Measurements from ENCODE around the gene ZNF568. TPM values are rescaled to one million over a fixed set of nuclear protein-coding genes. Genes with fewer than 3 reads are reported as not detected.

ZNF568 gene
- total RNA-seq = 1 to 10 TPM; 6.2 to 6.8 TPM

DNA sequence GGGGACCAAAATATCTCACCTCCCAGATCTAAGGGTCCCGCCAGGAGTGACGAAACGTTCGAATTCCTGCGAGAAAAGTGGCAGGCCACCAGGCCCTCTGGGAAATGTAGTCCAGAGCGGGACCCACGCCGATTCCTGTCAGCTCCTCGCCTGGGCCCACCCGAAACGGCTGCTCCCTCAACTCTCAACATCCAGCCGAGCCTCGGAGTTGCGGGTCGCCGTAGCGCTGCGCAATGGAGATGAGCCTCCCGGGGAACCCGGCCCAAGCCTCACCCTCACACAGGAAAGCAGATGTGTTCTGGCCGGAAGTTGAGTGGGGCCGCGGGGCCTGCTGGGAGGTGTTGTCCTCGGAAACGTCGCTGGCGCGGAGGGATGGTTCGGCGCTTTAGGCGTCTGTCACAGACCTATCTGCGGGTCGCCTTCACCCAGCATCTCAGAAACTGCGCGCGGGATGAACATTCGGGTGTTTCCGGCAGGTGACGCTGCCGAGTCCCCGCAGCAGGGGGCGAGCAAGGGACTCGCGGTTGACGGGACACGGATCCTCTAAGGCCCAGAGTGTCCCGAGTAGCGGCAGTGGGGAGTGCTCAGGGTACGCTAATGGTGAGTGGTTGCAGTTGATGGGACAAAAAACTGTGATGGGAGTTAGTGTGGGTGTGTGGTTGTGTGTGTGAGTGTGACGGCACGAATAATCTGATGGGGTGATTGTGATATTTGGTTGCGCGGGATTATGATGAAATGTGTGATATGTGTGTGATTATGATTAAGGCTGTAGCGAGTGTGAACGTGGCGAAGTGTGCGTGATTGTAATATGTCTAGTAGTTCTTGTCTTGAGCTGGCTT, at the start of gene ZNF568, which contains the start of gene ZNF829:
Gene ZNF568 (plus strand): TSS at position 341 of the 839 bp plus-strand sequence. CDS start 6,439 bp downstream, outside the sequence.
Gene ZNF829 (minus strand): TSS at position 300 of the 839 bp plus-strand sequence. CDS start 1,124 bp downstream, outside the sequence.
- ChIA-PET POLR2A (no interaction called here), CTCF (interaction anchor here (0.6 to 1.5 kb wide), 3 partner anchors 10 to 570 kb away, joined by 3 to 4 read pairs (median 3); no protein-coding TSS in a partner anchor)
- peaks cover 78% of the 10 kb centered on the region for H3K36me3 Mint-ChIP-seq (ENCODE audit: low read depth)
- peak; percentile 96 for DNase-seq
- H3K27ac Mint-ChIP-seq = peak within 1 kb of the TSS; percentile 97
- H3K4me1 Mint-ChIP-seq = peaks cover 31% of the 10 kb centered on the region
- peak within 1 kb of the TSS; percentile 89 for H3K4me3 Mint-ChIP-seq
- peaks cover 47% of the 10 kb centered on the region for H3K9me3 Mint-ChIP-seq
- H3K27me3 Mint-ChIP-seq = no peaks in the 10 kb centered on the region

DNA sequence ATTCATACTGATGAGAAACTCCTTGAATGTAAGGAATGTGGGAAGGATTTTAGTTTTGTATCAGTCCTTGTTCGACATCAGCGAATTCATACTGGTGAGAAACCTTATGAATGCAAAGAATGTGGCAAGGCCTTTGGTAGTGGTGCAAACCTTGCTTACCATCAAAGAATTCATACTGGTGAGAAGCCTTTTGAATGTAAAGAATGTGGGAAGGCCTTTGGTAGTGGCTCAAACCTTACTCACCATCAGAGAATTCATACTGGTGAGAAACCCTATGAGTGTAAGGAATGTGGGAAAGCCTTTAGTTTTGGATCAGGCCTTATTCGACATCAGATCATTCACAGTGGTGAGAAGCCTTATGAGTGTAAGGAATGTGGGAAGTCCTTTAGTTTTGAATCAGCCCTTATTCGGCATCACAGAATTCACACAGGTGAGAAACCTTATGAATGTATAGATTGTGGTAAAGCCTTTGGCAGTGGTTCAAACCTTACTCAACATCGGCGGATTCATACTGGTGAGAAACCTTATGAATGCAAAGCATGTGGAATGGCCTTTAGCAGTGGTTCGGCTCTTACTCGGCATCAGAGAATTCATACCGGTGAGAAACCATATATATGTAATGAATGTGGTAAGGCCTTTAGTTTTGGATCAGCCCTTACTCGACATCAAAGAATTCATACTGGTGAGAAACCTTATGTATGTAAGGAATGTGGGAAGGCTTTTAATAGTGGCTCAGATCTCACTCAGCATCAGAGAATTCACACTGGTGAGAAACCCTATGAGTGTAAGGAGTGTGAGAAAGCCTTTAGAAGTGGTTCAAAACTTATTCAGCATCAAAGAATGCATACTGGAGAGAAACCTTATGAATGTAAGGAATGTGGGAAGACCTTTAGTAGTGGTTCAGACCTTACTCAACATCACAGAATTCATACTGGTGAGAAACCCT, 38.9 kb upstream of the ZNF568 start:
- CTCF ChIA-PET = no interaction called here
- H3K9me3 Mint-ChIP-seq = peaks cover 57% of the 10 kb centered on the region
- H3K36me3 Mint-ChIP-seq (ENCODE audit: low read depth) = peaks cover 45% of the 10 kb centered on the region
- H3K27me3 Mint-ChIP-seq = no peaks in the 10 kb centered on the region
- DNase-seq = no peak
- no peak overlapping the region for H3K27ac Mint-ChIP-seq
- POLR2A ChIA-PET = no interaction called here
- no peak overlapping the region for H3K4me3 Mint-ChIP-seq
- H3K4me1 Mint-ChIP-seq = no peaks in the 10 kb centered on the region

DNA sequence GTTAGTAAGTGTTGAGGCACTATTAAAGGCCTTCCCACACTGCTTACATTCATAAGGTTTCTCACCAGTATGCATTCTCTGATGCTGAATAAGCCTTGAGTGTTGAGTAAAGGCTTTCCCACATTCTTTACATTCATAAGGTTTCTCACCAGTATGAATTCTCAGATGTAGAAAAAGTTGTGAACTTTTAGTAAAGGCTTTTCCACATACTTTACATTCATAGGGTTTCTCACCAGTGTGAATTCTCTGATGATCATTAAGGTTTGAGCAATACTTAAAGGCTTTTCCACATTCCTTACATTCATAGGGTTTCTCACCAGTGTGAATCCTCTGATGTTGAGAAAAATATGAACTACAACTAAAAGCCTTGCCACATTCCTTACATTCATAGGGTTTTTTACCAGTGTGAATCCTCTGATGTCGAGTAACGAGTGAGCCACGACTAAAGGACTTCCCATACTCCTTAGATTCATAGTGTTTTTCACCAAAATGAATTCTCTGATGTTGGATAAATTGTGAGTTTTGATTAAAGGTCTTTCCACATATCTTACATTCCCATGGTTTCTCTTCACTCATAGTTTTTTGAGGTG, 24.3 kb upstream of the ZNF568 start:
- peaks cover 66% of the 10 kb centered on the region for H3K9me3 Mint-ChIP-seq
- no peak overlapping the region for H3K27ac Mint-ChIP-seq
- H3K36me3 Mint-ChIP-seq (ENCODE audit: low read depth) = peaks cover 74% of the 10 kb centered on the region
- ChIA-PET CTCF (no interaction called here), POLR2A (no interaction called here)
- no peak for DNase-seq
- no peaks in the 10 kb centered on the region for H3K4me1 Mint-ChIP-seq
- H3K4me3 Mint-ChIP-seq = no peak overlapping the region
- no peaks in the 10 kb centered on the region for H3K27me3 Mint-ChIP-seq

DNA sequence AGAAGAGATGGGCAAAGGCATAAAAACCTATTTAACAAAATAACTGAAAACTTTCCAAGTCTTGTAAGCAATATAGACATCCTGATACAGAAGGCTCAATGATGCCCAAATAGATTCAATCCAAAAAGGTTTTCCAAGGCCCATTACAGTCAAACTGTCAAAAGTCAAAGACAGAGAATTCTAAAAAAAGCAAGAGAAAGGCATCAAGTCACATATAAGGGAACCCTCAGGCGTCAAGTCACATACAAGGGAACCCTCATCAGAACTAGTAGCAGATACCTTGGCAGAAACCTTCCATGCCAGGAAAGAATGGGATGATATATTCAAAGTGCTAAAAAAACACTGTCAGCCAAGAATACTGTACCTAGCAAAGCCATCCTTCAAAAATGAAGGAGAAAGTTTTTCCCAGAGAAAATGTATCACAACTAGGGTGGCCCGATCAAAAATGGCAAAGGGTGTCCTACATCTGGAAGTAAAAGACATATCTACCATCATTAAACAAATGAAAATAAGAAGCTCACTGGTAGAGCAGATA, 21.2 kb upstream of the ZNF568 start:
- ChIA-PET POLR2A (no interaction called here), CTCF (no interaction called here)
- no peak overlapping the region for H3K4me3 Mint-ChIP-seq
- peaks cover 65% of the 10 kb centered on the region for H3K9me3 Mint-ChIP-seq
- no peaks in the 10 kb centered on the region for H3K4me1 Mint-ChIP-seq
- no peak for DNase-seq
- no peaks in the 10 kb centered on the region for H3K27me3 Mint-ChIP-seq
- H3K36me3 Mint-ChIP-seq (ENCODE audit: low read depth) = peaks cover 85% of the 10 kb centered on the region
- H3K27ac Mint-ChIP-seq = no peak overlapping the region

DNA sequence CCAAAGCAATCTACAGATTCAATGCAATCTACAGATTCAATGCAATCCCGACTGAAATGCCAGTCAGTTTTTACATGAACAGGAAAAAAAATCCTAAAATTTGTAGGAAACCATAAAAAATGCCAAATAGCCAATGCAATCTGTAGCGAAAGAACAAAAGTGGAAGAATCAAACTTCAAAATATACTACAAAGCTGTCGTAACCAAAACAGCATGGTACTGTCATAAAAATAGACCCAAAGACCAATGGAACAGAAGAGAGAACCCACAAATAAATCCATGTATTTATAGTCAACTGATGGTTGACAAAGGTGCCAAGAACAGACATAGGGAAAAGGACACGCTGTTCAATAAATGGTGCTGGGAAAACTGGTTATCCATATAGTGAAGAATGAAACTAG, 17.7 kb upstream of the ZNF568 start:
- Mint-ChIP-seq H3K36me3 (ENCODE audit: low read depth) (peaks cover 83% of the 10 kb centered on the region), H3K4me1 (no peaks in the 10 kb centered on the region), H3K27me3 (no peaks in the 10 kb centered on the region), H3K4me3 (no peak overlapping the region), H3K9me3 (peaks cover 48% of the 10 kb centered on the region), H3K27ac (no peak overlapping the region)
- ChIA-PET CTCF (no interaction called here), POLR2A (no interaction called here)
- DNase-seq = no peak

DNA sequence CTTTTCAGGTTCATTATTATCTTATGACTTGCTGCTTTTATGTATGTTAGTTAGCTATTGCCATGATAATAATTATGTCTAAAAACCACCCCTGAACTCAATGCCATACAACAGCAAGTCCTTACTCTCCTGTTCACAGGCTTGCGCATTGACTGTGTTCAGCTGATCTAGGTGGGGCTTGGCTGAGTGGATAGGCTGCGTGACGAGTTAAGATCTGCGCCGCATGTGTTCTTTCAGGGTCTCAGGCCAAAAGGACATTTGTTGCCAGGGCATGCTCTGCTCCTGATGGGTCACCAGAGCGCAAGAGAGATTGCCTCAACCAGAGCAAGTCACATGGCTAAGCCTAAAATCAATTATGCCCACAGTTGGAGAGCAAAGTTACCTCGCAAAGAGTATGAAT, 859 bp downstream of the ZNF568 start:
- DNase-seq = peak; percentile 7
- Mint-ChIP-seq H3K4me3 (peak overlapping the region; percentile 89), H3K27me3 (no peaks in the 10 kb centered on the region), H3K27ac (peak overlapping the region; percentile 97), H3K4me1 (peaks cover 31% of the 10 kb centered on the region), H3K9me3 (peaks cover 41% of the 10 kb centered on the region), H3K36me3 (ENCODE audit: low read depth) (peaks cover 76% of the 10 kb centered on the region)
- ChIA-PET POLR2A (no interaction called here), CTCF (interaction anchor here (0.9 to 1.5 kb wide), 2 partner anchors 9 to 13 kb away, joined by 3 read pairs; no protein-coding TSS in a partner anchor)

DNA sequence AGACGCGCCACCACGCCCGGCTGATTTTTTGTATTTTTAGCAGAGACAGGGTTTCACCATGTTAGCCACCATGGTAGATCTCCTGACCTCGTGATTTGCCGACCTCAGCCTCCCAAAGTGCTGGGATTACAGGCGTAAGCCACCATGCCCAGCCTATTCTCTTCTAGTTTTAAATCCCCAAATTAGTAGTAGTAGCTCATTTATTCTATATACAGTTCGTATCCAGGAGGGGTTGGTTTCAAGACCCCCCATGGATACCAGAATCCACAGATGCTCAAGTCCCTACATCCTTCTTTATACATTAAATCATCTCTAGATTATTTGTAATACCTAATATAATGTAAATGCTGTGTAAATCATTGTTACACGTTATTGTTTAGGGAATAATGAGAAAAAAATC, 2.0 kb downstream of the ZNF568 start:
- H3K9me3 Mint-ChIP-seq = peaks cover 44% of the 10 kb centered on the region
- peaks cover 31% of the 10 kb centered on the region for H3K4me1 Mint-ChIP-seq
- no peak overlapping the region for H3K4me3 Mint-ChIP-seq
- H3K36me3 Mint-ChIP-seq (ENCODE audit: low read depth) = peaks cover 75% of the 10 kb centered on the region
- no peaks in the 10 kb centered on the region for H3K27me3 Mint-ChIP-seq
- ChIA-PET POLR2A (no interaction called here), CTCF (no interaction called here)
- H3K27ac Mint-ChIP-seq = no peak overlapping the region
- no peak for DNase-seq

DNA sequence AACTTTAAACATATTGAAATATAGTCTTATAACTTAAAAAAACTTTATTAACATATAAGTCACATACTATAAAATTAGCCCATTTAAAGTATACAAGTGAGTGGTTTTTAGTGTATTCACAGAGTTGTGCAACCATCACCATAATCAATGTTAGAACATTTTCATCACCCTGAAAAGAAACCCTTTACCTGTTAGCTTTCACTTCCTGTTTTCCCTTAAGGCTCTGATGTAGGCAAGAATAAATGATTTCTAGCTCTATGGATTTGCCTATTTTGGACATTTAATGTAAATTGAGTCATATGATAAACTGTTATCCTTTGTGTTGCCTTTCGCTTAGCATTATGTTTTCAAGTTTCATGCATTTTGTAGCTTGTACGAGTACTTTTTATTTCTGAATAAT, 15.6 kb downstream of the ZNF568 start:
- ChIA-PET POLR2A (no interaction called here), CTCF (no interaction called here)
- Mint-ChIP-seq H3K9me3 (peaks cover 29% of the 10 kb centered on the region), H3K27me3 (no peaks in the 10 kb centered on the region), H3K4me3 (no peak overlapping the region), H3K36me3 (ENCODE audit: low read depth) (peaks cover 36% of the 10 kb centered on the region), H3K4me1 (no peaks in the 10 kb centered on the region), H3K27ac (no peak overlapping the region)
- DNase-seq = no peak

DNA sequence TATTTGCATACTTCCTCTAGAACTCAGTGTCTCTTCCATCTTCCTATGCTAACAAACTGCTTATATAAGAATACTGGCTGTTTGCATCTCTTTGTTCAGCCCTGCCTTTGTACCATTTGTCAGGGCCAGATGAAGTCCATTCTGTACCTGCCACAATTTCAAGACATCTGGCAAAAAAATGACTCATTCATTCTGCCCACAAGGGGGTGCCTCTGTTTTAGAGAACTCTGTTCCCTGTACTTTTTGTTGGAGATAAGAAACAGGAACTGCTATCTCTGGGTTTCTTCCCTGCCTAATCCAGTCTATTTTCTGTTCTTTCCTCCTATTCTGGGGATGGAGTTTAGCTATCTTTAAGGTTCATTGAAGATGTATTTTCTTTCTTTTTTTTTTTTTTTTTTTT, 23.0 kb downstream of the ZNF568 start:
- peaks cover 46% of the 10 kb centered on the region for H3K9me3 Mint-ChIP-seq
- CTCF ChIA-PET = no interaction called here
- no peak for DNase-seq
- POLR2A ChIA-PET = no interaction called here
- H3K4me1 Mint-ChIP-seq = no peaks in the 10 kb centered on the region
- H3K27me3 Mint-ChIP-seq = no peaks in the 10 kb centered on the region
- peaks cover 58% of the 10 kb centered on the region for H3K36me3 Mint-ChIP-seq (ENCODE audit: low read depth)
- no peak overlapping the region for H3K27ac Mint-ChIP-seq
- no peak overlapping the region for H3K4me3 Mint-ChIP-seq

DNA sequence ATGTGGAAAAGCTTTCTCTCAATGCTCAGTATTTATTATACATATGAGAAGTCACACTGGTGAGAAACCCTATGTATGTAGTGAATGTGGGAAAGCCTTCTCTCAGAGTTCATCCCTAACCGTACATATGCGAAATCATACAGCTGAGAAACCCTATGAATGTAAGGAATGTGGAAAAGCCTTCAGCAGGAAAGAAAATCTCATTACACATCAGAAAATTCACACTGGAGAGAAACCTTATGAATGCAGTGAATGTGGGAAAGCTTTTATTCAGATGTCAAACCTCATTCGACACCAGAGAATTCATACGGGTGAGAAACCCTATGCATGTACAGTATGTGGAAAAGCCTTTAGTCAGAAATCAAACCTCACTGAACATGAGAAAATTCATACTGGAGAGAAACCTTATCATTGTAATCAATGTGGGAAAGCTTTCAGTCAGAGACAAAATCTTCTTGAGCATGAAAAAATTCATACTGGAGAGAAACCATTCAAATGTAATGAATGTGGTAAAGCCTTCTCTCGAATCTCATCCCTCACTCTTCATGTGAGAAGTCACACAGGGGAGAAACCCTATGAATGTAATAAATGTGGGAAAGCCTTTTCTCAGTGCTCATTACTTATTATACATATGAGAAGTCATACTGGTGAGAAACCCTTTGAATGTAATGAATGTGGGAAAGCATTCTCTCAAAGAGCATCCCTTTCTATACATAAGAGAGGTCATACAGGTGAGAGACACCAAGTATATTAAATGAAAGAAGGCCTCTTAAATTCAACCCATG, 34.4 kb downstream of the ZNF568 start:
- Mint-ChIP-seq H3K27ac (no peak overlapping the region), H3K36me3 (ENCODE audit: low read depth) (peaks cover 35% of the 10 kb centered on the region), H3K27me3 (no peaks in the 10 kb centered on the region), H3K9me3 (peaks cover 45% of the 10 kb centered on the region), H3K4me3 (no peak overlapping the region), H3K4me1 (no peaks in the 10 kb centered on the region)
- ChIA-PET POLR2A (no interaction called here), CTCF (no interaction called here)
- no peak for DNase-seq

DNA sequence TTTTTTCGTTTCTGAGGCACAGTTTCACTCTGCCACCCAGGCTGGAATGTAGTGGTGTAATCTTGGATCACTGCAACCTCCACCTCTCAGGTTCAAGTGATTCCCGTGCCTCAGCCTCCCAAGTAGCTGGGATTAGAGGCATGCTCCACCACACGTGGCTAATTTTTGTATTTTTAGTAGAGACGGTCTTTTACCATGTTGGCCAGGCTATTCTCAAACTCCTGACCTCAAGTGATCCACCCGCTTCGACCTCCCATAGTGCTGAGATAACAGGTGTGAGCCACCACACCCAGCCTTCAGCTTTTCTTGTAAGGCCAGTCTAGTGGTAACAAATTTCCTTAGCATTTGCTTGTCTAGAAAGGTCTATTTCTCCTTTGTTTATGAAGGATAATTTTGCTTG, 46.2 kb downstream of the ZNF568 start:
- H3K27me3 Mint-ChIP-seq = no peaks in the 10 kb centered on the region
- H3K36me3 Mint-ChIP-seq (ENCODE audit: low read depth) = peaks cover 3% of the 10 kb centered on the region
- H3K27ac Mint-ChIP-seq = no peak overlapping the region
- ChIA-PET CTCF (no interaction called here), POLR2A (no interaction called here)
- no peaks in the 10 kb centered on the region for H3K4me1 Mint-ChIP-seq
- H3K4me3 Mint-ChIP-seq = no peak overlapping the region
- no peak for DNase-seq
- peaks cover 44% of the 10 kb centered on the region for H3K9me3 Mint-ChIP-seq

DNA sequence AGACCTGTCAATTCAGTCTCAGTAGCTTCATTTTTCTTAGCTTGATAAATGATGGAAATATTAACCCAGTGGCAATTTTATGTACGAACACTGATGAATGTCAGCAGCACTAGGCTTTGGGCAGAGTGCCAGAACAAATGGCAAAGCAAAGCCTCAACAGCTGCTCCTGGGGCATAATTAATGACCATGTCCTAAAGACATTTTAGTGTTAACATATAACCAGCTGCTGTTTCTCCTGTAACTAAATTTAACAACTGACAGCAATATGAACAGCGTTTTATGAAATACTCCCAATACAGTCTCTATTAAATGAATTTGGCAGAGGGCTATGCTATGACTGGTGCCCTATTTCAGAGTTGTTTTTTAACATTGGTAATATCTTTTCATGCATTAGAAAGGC, 47.1 kb downstream of the ZNF568 start:
- no peak overlapping the region for H3K27ac Mint-ChIP-seq
- no peaks in the 10 kb centered on the region for H3K4me1 Mint-ChIP-seq
- CTCF ChIA-PET = interaction anchor here (1.4 kb wide), 1 partner anchor 10 kb away, joined by 4 read pairs; no protein-coding TSS in a partner anchor
- H3K27me3 Mint-ChIP-seq = no peaks in the 10 kb centered on the region
- H3K4me3 Mint-ChIP-seq = no peak overlapping the region
- DNase-seq = no peak
- peaks cover 3% of the 10 kb centered on the region for H3K36me3 Mint-ChIP-seq (ENCODE audit: low read depth)
- H3K9me3 Mint-ChIP-seq = peaks cover 45% of the 10 kb centered on the region
- POLR2A ChIA-PET = no interaction called here
